ENCODE results near the gene TRAPPC10. TPM values are rescaled to one million over a fixed set of nuclear protein-coding genes. Genes with fewer than 3 reads are reported as not detected.

Gene TRAPPC10
- polyA plus RNA-seq, 3 donors, result 32.5 to 39.4 (median 39.1) TPM

DNA sequence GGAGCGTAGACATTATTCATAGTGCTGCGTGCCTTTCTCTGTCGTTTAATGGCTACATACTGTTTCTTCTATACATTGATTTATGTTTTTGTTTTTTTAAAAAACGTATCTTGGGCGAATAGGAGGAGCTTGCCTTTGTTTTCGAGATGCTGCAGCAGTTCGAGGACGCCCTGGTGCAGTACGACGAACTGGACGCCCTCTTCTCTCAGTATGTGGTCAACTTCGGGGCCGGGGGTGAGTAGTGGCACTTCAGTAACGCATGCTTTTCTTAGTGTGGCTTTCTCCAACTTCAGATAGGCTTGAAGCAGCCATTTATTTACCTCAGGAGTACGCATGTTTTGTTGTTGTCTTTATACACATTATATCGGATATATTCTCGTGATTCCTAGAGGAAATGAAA lies 46.9 kb downstream of the TRAPPC10 start:
- no peak for DNase-seq (ENCODE audit: low read depth in 3 of 3, low spot score in 2 of 3)

DNA sequence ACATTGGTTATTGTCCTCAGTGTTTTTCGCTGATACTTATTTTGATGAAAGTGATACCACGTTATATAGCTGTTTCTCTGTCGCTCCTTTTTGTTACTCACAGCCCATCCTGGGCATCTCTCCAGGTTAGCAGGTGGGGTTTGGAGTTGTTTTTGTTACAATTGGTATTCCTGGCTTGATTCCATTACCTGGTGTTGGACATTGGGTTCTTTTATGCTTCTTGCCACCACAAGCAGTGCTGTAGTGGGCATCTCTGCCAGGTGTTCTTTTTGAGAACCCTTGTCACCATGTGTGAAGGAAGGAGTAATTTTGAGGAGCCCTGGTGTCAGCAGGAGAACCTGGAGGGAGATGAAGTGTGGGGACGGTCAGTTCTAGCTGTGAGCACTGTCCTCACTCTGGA lies 47.6 kb downstream of the TRAPPC10 start:
- DNase-seq (ENCODE audit: low read depth in 3 of 3, low spot score in 2 of 3), result no peak

DNA sequence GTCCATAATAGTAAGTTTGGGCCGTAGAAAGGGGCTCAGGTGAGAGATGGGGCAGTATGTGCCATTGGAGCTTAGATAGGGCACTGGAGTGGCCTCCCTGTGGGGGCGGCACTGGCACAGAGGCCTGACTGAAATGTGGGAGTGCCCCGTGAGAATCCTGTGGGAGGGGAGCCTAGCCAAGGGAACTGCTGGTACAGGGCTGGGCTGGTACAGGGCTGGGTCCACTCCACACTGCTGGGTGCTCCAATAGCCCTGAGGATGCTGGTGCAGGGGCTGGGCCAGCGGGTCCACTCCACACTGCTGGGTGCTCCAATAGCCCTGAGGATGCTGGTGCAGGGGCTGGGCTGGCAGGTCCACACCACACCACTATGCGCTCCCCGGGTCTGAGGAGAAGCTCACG lies 50.3 kb downstream of the TRAPPC10 start:
- no peak for DNase-seq (ENCODE audit: low read depth in 3 of 3, low spot score in 2 of 3)

DNA sequence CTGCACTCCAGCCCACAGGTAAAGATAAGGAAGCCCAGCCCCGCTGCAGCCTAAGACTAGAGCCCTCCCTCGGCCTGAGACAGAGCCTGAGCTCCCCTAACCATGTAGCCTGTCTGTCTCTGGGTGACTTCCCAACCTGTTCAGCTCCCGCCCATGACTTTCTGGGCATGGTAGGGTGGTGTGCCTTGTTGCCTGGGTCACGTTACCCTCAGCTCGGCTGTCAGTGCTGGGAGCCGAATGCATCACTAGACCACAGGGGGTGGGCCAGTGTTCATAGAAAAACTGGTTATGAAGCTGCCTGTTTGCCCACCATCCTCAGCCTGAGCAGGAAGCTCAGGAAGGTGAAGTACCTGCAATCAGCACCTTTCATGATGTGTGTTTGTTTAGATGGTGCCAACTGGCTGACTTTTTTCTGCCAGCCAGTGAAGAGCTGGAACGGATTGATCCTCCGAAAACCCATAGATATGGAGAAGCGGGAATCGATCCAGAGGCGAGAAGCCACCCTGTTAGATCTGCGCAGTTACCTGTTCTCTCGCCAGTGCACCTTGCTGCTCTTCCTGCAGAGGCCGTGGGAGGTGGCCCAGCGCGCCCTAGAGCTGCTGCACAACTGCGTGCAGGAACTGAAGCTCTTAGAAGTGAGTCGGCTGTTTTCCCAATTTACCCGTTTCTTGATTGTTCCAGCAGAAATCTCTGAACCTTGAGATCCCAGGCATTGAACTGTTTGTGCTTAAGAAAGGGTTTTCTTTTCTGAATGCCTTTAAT lies 51.2 kb downstream of the TRAPPC10 start:
- DNase-seq (ENCODE audit: low read depth in 3 of 3, low spot score in 2 of 3), result no peak

DNA sequence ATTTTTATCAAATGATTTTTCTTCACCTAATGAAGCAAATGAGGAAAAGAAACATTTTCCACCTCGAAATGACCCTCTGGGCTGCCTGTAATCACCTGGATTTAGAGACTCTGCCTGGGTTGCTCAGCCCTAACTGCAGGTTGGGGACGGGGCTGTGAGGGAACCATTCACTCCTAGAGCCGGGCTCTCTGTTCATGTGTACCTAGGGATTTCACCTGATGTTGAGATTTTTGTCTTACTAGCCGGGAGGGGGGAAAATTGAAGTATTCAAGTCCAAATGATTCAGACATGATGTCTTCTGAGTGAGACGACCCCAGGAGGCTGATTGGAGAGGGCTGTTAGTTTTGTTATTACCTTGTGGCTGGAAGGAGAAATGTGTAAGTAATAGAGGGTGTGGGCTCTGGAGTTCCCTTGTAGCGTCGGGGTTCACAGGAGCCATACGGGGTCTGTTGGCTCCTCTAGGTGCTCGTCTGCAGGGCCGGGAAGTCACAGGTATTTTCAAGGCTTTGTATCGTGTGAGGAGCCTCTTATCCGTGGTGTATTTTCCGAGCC lies 52.8 kb downstream of the TRAPPC10 start:
- DNase-seq (ENCODE audit: low read depth in 3 of 3, low spot score in 2 of 3), result no peak

DNA sequence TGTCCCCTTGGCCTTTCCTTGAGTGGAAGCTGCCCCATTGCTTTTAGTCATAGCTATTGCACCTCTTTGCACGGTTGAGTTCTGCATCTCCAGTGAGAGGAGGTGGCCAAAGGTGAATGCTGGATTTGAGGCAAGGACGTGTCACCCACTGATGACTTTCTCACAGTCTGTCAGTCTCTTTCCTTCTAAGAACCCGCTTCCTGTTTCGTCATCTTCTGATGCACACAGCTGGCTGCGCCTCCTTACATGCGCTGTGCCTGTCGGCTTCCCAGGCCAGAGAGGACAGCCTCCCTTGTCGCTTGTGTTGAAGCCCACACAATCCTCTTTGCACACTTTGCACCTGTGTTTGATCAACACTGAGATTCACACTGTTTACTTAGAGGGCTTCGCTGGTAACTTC lies 53.3 kb downstream of the TRAPPC10 start:
- no peak for DNase-seq (ENCODE audit: low read depth in 3 of 3, low spot score in 2 of 3)

DNA sequence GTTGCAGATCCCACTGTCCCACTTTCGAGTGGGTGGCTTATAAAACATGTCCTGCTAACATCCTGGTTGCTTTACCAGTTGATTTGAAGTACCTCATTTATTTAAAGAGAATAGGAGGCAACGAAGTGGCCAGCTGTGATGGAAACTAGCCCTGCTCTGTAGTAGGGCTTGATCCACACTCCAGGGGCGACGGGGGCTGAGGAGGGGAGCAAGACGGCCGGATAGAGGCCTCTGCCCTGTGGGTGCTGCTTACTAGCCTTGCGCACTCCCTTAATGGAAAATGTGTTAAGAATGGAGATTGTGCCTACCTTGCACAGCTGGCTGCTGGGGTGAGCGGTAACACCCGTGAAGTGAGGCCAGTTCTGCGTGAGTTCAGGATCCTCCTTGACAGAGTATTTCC lies 54.0 kb downstream of the TRAPPC10 start:
- DNase-seq (ENCODE audit: low read depth in 3 of 3, low spot score in 2 of 3), result no peak

DNA sequence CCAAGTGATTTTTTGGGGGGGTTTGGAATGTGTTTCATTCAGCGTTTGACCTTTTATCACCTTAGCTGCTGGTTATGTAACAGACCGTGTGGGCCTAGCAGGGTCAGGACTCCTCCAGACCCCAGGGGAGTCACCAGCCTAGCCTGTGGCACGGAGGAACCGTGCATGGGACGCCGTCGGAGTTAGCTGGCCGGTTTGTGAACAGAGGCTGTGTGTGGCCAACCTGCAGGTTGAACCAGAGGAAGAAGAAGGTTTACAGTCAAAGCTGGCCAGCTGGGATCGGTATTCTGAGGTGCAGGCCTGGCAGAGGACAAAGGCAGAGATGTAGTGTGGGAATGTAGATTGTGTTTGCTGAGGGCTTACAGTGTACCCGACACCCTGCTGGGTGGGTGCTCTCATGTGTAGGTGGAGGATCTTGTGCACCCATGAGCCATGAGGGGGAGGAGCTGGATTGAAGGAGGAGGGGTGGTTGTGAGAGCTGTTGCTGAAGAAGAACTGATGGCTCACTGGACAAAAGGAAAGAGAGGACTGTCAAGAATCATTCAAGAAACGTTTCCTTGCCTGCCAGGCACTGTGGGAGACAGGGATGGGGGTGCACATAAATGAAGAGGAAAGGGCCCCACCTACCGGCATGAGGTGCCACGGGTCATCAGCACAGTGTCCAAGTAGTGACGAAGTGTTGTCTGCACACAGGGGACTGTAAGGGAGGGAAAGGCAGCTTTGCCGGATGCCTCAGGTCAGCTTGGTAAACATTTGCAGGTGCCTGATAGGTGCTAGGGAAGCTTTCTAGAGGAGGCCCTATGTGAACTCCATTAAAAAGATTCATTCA lies 55.1 kb downstream of the TRAPPC10 start:
- no peak for DNase-seq (ENCODE audit: low read depth in 3 of 3, low spot score in 2 of 3)

DNA sequence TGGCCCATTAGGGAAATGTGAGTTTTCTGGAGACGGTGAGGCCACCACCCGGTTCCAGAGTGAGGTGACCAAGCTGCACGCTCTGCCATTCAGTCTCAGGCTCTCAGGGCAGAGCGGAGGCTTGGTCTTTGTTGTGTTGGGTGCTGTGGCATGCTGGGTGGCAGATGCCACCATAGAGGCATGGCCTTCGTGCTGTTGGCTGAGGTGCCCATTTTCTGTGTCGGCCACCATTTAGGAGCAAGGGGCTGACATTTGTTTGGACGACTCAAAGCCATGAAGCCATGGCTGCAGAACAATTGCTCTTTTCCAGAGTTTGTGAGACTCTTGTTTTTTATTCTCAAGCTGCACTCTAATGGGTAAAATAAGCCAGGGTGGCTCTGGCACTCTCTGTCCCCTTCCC lies 58.3 kb downstream of the TRAPPC10 start:
- no peak for DNase-seq (ENCODE audit: low read depth in 3 of 3, low spot score in 2 of 3)

DNA sequence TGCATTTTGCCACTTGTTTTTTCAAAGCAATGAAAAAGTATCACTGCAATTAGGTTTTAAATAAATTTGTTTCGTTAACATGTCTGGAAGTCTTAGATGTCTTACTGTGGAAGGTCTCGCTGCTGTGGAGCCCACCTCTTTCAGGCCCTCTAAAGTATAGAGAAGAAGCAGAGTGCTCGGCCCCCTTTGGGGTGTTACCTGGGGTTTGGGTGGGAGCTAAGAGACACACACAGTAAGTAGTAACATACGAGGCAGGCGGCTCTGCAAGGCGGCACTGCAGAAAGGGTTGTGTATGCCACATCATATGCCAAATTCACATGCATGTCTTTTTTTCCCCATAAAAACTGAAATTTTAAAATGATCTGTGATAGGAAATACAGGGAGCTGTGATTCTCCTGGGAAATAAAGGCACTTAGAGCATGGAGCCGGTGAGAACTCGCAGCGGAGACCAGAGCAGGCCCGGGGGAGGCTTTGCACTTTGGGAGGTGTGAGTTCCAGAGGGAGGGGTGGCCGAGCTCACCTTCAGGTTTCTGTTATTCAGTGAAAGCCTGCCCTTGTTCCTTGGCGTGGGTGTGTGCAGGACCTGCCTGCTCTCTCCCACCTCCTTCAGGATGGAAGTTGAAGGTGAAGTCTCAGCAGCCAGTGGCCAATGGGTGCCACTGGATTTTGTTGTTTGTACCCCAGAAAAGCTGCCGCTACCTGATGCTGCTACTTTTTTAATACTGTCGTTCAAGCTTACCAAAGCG lies 59.4 kb downstream of the TRAPPC10 start:
- no peak for DNase-seq (ENCODE audit: low read depth in 3 of 3, low spot score in 2 of 3)

DNA sequence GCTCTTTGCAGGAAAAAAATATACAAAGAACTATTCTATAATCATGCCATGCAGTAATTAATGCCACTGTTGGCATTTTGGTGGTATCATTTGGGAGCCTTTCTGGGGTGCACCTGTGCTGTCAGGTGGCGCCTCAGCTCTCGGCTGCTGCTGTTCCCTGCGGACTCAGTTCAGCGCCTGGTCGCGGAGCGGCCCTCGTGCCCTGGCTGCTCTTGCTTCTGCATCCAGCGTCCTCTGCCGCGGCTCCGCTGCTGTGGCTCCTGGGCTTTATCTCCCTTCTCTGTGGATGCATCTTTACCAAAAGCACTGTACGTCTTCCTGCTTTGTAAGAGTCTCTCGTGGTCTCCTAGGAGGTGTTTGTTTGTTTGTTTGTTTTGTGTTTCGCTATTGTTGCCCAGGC lies 60.0 kb downstream of the TRAPPC10 start:
- DNase-seq (ENCODE audit: low read depth in 3 of 3, low spot score in 2 of 3), result no peak

DNA sequence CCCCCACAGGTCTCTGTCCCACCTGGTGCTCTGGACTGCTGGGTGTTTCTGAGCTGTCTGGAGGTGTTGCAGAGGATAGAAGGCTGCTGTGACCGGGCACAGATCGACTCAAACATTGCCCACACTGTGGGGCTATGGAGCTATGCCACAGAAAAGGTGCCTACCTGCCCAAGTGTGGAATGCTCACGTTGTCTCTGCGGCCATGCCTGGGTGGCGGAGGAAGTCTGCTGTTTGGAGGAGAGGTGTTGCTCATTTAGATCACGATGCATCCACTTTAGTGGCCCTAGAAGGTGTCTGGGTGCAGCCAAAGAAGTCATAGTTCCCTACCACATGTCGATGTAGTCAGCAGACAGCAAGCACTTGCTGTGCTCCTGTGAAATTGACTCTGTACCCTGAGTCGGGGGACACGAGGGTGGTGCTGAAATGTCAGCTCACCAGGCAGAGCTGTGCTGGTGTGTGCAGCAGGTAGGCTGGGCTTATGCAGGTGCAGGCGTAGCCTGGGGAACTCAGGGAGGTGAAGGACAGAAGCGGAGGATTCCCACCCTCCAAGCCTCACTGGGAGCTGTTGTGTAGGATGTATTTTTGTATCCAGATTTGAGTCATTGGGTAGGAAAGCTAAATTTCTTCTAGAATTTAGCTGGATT lies 62.3 kb downstream of the TRAPPC10 start:
- no peak for DNase-seq (ENCODE audit: low read depth in 3 of 3, low spot score in 2 of 3)

DNA sequence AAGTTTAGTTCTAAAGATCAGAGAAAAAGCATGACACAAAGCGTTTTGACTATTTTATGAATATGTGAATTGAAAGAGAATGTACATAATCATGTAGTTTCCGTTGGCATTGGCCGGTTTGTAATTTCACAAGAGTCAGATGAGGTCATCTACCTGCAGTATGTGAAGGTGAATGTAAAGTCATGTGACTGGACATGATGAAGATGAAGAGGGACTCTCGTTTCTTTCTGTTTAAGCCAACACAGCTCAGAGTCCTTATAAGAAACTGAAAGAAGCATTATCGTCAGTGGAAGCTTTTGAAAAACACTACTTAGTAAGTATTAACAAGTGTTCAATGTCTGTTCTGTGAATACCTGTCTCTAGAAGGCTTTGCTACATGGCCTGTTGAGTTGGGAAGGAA lies 64.2 kb downstream of the TRAPPC10 start:
- no peak for DNase-seq (ENCODE audit: low read depth in 3 of 3, low spot score in 2 of 3)

DNA sequence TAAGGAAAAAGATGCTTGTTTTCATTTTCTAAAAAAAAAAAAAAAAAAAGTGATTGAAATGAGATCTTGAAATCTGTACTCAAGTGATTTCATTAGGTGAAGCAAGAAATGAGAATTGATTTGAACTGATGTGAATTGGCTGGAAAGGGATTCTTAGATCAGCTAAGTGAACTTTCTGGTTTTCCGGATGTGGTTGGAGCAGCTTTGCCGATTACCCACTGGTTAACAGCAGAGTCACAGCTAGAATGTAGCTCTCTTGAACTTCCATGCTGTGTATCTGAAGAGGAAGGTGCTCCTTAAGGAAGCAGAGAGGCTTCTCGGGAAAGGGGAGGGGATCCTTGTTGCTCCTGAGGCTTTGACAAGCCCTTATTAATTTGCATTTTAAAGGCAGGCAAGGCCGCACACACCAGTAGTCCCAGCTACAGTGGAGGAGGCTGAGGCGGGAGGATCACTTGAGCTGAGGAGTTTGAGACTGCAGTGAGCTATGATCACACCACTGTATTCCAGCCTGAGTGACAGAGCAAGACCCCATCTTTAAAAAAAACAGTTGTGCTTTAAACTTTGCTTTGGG lies 66.4 kb downstream of the TRAPPC10 start:
- no peak for DNase-seq (ENCODE audit: low read depth in 3 of 3, low spot score in 2 of 3)

DNA sequence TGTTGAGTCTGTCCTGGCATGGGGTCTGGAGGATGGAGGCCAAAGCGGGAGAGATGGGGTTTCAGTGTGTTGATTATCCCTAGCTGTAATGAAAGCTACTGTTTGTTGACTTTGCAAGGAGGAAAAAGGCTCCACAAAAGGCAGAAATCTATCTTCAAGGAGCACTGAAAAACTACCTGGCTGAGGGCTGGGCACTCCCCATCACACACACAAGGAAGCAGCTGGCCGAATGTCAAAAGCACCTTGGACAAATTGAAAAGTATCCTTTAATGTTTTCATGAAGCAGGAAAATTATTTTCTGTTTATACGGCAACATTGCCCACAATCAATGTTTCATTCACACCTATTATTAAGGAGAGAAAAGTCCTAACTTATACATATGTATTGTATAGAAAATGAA lies 67.3 kb downstream of the TRAPPC10 start:
- DNase-seq (ENCODE audit: low read depth in 3 of 3, low spot score in 2 of 3), result no peak

DNA sequence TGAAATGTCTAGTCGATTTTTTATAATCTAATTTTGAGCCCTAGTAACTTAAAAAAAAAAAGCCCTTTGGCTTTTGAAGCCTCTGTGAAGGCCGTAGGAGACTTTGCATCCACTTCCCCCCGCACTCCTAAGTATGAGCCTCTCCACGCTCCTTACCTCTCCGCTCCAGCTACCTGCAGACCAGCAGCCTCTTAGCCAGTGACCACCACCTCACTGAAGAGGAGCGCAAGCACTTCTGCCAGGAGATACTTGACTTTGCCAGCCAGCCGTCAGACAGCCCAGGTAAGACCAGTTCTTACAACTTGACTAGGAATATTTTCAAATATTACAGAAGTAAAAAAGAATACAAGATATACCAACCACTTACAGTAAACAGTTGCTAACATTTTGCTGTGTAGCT lies 67.7 kb downstream of the TRAPPC10 start:
- no peak for DNase-seq (ENCODE audit: low read depth in 3 of 3, low spot score in 2 of 3)

DNA sequence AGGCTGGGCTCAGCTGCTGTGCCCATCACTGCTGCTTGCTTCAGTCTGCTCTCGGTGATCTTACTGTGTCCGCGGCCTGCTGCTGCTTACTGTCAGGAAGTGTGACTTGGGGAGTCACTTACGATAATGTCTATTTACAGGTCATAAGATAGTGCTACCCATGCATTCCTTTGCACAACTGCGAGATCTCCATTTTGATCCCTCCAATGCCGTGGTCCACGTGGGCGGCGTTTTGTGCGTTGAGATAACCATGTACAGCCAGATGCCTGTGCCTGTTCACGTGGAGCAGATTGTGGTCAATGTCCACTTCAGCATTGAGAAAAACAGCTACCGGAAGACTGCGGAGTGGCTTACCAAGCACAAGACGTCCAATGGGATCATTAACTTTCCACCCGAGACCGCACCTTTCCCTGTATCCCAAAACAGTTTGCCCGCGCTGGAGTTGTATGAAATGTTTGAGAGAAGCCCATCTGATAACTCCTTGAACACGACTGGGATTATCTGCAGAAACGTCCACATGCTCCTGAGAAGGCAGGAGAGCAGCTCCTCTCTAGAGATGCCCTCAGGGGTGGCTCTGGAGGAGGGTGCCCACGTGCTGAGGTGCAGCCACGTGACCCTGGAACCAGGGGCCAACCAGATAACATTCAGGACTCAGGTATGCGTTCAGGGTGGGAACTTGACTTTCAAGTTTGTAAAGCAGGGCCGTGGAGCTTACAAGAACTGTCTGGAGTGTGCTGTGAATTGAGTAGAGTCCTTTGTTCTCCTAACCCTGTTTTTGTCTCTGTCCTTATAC lies 70.7 kb downstream of the TRAPPC10 start:
- DNase-seq (ENCODE audit: low read depth in 3 of 3, low spot score in 2 of 3), result no peak

DNA sequence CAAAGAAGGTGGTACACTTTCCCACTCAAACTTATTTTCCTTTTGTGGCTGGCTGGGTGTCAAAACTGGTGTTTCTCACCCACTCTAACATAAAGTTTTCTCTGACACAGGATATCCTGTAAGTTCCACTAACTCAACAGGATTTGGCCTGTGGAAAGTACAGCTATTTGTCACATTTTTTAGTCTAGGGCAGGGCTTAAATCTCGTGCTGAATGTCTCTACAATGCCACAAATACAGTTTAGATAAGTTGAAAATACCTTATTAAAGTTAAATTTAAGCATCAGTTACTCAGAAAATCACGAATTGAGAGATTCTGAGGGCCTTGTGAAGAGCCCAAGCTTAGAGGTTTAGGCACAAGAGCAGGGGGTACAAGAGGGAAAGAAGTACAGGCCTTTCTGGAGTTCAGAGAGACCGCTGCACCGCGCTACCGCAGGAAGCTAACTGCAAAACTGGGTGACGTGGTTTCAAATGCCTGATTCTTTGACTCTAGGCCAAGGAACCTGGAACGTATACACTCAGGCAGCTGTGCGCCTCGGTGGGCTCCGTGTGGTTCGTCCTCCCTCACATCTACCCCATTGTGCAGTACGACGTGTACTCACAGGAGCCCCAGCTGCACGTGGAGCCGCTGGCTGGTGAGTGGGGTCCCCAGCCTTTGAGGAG lies 71.7 kb downstream of the TRAPPC10 start:
- no peak for DNase-seq (ENCODE audit: low read depth in 3 of 3, low spot score in 2 of 3)

All from right renal cortex interstitium (tissue), 3 donors.